Keratinocyte (primary cell): ENCODE data around the gene STIMATE.

Experiments used
- EZH2 ChIP-seq: IDR thresholded peaks from one replicate; pipeline ENCODE4 v1.6.1; 2012; ENCODE audit warnings: inconsistent platforms, mild to moderate bottlenecking, low read length, moderate library complexity
- TF ChIP-seq, protein P1 (sequence below), 3 experiments: IDR thresholded peaks in 1 of 3; conservative IDR thresholded peaks in 1 of 3; optimal IDR thresholded peaks in 1 of 3; 2 replicates in 2 of 3; 3 replicates in 1 of 3; pipeline versions ENCODE3 to v1.5.1; 2011; ENCODE audit warnings: low read length in 3 of 3, mild to moderate bottlenecking in 3 of 3, moderate library complexity in 2 of 3, control low read depth in 1 of 3, inconsistent platforms in 1 of 3; ENCODE audit not compliant: insufficient read depth in 2 of 3; ENCODE audit errors: extremely low read depth in 1 of 3

DNA sequence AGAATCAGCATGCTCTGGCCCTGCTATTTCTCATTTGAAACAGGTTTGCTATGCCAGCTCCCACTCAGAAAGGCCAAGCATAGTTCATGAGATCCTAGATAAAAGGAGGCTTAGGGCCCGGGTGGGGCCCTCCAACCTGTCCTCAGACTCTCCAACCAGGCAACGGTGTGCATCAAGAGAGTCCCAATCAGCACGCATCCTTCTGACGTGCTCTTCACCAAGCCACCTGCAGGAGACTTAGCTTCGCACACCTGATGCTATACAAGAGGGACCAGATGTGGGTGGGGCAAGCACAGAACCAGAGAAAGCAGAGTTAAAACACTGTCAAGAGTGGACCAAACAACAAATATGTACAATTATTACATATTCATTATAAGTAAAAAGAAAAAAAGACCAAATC, 17.3 kb downstream of the STIMATE start:
- TF ChIP-seq, protein P1, sequence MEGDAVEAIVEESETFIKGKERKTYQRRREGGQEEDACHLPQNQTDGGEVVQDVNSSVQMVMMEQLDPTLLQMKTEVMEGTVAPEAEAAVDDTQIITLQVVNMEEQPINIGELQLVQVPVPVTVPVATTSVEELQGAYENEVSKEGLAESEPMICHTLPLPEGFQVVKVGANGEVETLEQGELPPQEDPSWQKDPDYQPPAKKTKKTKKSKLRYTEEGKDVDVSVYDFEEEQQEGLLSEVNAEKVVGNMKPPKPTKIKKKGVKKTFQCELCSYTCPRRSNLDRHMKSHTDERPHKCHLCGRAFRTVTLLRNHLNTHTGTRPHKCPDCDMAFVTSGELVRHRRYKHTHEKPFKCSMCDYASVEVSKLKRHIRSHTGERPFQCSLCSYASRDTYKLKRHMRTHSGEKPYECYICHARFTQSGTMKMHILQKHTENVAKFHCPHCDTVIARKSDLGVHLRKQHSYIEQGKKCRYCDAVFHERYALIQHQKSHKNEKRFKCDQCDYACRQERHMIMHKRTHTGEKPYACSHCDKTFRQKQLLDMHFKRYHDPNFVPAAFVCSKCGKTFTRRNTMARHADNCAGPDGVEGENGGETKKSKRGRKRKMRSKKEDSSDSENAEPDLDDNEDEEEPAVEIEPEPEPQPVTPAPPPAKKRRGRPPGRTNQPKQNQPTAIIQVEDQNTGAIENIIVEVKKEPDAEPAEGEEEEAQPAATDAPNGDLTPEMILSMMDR (optimal IDR thresholded peaks at IDR 0.05 in 1 of 3, IDR thresholded peaks at IDR 0.05 in 1 of 3, conservative IDR thresholded peaks at IDR 0.05 in 1 of 3; ENCODE audit: extremely low read depth in 1 of 3, insufficient read depth in 2 of 3, low read length in 3 of 3): no peak
- no peak for TF ChIP-seq EZH2
